Activated T-cell treated with anti-CD3 and anti-CD28 coated beads, Interleukin-2, amount 50 U/mL, for 1 hour (primary cell): ENCODE data around the gene SCAF8.
"Not testable (repeated sequence)": the region's sequence is repeated elsewhere in the genome, so short reads cannot be mapped to it uniquely, and the experiment has no call there.

ENCODE experiments used
- DNase-seq: peaks from one replicate; pipeline ENCODE4 v3.0.0-alpha.2; 2020

The SCAF8 gene

DNA sequence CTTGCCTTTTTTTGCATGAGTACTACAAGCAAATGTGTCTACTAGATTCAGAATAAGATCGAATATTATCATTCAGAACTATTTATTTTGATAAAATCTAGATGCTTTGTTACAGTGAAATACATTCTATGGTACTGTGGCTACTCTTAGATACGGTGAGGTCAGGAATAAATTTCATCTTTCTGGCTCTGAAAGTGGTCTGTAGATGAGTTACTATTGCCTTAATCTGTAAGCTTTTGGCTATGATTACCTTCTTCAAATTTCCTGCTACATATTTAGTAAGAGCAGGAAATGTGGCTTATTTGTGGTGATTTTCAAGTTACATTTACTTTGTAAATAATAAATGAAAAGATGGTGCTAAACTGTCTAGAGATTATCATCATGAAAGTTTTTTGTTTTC is 50.0 kb downstream of the SCAF8 start:
- DNase-seq: no peak

DNA sequence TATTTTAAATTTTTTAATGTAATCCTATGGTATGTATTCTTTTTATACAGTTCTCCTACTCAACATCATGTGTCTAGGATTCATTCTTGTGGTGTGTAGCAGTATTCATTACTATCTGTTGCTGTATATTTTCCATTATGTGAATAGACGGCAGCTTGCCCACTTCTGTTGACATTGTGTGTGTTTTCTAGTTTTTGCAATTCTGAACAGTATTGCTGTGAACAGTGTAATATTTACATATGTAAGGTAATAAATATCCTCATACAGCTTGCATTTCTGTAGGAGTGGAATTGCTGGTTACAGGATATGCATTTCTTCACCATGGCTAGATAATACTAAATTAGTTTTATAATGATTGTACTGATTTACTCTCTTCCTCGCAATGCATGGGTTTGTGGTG is 51.9 kb downstream of the SCAF8 start:
- no peak for DNase-seq

DNA sequence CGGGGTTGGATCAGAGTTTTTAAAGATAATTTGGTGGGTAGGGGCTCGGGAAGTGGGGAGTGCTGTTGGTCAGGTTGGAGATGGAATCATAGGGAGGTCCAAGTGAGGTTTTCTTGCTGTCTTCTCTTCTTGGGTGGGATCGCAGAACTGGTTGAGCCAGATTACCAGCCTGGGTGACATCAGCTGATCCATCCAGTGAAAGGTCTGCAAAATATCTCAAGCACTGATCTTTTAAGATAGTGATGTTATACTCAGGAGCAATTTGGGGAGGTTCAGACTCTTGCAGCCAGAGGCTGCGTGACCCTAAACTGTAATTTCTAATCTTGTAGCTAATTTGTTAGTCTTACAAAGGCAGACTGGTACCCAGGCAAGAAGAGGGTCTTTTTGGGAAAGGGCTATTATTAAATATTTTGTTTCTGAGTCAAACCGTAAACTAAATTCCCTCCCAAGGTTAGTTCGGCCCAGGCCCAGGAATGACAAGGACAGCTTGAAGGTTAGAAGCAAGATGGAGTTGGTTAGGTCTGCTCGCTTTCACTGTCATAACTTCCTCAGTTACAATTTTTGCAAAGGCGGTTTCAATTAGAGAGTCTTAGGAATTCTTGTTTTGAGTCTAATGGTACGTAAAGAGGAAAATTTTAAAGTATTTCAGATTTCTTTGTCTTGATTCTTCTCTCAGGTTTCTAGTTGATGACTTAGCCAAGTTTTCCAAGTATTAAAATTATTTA is 53.1 kb downstream of the SCAF8 start:
- DNase-seq: no peak

DNA sequence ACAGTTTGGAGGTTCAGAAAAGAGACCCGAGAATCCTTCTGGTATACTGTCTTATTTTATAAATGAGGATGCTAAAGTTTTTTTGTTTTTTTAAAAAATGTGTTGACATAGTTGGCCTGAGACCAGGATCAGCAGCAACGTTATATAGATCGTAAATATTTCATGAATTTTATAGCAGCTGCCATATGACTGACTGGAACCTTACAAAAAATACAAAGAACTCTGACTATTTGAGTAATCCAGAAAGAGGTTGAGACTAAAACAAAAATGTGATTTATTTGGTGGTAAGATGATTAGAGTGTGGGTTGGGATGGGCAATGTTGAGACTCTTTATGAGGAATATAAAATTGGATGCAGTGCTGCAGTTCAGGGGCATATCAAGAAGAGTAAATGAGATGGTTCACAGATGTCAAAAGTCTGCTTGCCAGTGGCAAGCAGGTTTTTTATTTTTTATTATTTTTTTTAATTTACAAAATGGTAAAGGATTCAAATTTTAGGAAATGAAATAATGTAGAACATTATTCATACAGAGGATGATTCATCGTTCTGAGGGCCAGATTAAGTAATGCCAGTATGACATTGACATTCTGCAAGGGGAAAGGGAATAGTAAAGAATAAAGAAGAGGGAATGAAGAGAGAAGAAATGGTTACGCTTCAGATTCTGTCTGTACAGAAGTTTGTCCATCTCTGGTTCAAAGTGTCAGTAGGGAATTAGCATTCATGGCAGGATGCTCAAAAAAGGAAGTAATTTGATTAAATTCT is 58.5 kb downstream of the SCAF8 start:
- DNase-seq: no peak

DNA sequence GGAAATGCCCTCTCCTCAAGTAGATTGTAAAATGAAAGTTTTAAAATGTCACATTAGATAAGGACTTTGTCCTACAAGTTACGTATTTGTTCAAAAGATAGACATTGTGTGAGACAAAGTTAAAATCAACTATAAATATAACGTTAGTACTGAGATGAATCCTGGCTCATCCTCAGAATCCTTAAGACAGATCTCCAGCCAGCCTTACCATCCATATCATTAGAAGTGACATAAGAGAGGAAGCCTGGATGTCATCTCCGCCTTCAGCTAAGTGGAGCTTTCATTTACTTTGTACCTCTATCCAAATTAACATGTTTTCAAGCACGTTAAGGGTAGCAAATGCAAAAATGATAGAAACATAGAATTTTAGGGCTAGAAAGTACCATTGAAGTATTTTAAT is 59.1 kb downstream of the SCAF8 start:
- DNase-seq: no peak

DNA sequence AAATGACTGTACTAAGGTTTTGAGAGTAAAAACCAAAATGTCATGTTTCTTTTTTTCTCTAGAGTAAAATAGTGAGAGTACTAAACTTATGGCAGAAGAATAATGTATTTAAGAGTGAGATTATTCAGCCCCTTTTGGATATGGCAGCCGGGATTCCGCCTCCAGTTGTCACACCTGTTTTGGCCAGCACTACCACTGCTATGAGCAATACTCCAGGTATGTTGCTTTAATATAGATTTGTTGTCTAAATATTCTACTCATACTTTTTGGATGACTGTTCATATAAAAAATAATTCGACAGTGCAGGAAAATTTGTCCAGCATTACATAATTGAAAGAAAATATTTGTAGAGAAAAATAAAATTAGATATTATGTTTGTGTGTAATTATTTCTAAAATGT is 59.5 kb downstream of the SCAF8 start:
- DNase-seq: no peak

DNA sequence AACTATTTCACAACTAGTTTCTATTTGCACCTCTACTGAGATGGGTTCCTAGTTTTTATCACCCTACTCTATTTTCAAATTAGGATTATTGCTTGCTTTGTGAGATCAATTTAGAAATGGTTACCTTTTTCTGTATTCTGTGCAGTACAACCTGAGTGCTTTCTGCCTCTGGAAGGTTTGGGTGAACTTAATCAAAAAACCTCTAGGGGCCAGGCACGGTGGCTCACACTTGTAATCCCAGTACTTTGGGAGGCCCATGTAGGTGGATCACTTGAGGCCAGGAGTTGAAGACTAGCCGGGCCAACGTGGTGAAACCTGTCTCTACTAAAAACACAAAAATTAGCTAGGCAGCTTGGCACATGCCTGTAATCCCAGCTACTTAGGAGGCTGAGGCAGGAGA is 63.3 kb downstream of the SCAF8 start:
- DNase-seq: no peak

DNA sequence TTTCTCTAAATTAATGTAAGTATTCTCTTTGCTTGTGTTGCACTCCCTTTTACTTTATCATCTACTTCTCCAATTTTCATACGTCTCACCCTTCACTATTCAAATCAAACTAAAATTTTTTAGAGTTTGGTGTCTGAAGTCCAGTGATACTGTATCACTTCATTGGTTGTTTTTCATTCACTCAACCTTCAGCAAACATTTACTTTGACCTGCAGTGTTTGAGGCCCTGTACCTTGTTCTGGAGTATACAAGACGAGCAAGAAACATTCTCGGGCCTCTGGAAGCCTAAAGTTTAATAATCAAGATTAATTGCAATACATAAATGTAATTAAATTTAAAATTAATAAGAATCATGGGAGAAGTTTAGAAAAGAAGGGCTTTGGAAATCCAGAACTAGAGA is 64.6 kb downstream of the SCAF8 start:
- no peak for DNase-seq

DNA sequence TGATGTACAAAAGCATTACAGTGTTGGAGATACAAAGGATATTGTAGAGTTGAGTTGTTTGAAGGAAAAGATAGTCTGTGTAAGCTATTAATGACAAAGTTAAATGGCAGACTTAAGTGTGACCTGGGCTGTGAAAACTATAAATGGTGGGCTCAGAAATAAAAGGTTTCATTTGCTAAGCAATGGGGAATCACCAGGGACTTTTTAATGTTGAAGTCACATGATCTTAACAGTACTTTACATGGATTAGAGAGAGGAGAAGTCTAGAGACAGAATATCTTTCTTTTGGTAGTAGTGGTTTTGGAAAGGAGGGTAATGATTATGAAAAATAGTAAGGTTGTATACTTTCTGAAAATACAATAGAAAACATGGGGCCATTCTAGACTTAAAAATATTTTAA is 67.1 kb downstream of the SCAF8 start:
- DNase-seq: no peak

DNA sequence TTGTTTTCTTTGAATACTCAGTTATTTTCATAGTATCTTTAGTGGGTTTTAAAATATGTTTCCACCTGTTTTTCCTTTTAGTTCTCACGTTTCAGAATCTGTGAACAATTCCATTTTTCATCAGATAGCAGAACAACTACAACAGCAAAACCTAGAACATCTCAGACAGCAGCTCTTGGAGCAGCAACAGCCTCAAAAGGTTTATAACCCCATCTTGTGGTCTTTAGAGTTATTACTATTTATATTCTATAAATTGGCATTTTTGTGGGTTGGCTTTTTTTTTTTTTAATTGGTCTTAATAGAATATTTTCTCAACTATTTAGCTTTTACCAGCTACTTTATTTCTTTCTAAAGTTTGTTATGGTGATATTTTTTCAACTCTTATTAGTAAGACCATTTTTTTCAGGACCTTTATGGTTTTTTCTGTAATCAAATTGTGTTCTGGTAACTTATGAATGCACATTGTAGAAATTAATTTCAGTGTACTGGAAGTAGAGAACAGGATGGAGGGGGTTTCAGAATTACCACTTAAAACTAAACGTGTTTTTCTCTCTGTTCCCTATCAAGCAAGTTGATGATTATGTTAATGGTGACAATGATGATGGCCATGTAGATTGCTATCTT is 72.2 kb downstream of the SCAF8 start:
- DNase-seq: no peak

DNA sequence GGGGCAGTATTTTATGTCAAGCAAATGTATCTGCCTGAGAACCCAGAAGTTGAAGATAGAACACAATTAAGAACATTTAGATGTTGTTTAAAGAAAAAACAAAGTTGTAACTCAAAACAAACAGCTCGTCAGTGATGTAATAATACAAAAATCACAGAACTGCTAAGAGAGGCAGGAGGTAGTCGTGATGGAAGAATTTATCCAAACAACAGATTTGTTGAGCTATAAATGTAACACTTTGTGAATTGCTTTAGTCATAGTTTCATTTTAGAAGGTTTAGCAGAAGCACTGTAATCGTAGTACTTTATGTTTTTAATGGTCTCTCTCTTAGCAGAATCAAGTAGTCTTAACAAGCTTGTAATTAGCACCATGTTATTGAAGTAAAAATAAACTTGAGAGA is 73.6 kb downstream of the SCAF8 start:
- DNase-seq: no peak

DNA sequence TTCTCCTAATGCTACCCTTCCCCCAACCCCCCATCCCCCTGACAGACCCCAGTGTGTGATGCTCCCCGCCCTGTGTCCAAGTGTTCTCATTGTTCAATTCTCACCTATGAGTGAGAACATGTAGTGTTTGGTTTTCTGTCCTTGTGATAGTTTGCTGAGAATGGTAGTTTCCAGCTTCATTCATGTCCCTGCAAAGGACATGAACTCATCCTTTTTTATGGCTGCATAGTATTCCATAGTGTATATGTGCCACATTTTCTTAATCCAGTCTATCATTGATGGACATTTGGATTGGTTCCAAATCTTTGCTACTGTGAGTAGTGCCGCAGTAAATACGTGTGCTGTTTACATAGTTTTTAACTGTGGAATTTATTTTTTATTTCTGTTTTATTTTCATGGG is 78.4 kb downstream of the SCAF8 start:
- DNase-seq: not testable (repeated sequence)

DNA sequence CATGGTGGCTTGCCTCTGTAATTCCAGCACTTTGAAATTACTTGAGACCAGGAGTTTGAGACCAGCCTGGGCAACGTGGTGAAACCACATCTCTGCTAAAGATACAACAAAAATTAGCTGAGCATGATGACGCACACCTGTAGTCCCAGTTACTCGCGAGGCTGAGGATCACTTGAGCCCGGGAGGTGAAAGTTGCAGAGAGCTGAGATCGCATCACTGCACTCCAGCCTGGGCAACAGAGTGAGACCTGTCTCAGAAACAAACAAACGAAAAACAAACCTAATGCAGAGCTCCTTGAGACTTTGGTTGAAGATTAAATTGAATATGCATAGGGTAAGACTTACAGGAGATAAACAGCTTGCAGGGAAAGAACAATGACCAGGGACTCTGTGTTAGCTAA is 80.8 kb downstream of the SCAF8 start:
- no peak for DNase-seq

DNA sequence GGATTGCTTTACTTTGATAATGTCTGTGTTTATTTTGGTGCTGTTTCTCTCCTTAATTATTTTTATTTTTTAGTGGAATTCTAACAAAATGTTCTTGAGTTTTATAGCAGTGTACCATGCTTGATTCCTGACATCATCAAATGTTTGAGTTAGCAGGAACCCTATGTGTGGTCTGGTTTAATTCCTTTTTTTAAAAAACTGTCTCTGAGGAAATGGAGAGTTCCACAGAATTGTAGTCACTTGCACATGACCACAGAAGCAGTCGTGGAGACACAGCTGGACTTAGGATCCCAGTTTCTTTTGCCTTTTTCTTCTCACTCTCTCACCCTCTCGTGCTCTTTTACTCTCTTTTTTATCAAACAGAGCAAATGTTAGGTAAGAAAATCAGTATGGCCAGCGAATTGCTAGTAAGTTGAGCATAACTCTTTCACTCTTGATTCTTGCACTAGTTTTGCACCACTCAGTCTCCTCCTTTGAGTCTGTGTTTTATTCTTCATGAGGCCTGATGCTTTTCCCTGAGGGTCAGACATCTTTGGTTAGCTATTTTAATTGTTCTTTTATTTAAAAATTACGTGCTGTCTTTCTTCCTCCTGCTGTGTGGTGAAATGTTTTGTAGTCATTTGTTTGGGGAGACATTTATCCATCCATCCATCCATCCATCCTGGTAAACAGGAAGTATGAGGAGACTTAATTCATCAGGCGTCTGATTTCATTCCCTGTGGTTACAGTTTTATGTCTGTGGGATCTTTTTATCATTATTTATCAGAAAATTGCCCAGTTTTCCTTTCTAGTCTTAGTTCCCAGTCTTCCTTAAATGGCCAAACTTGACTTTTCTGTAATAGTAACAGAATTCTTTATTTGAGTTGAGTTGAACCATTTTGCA is 83.0 kb downstream of the SCAF8 start:
- no peak for DNase-seq

DNA sequence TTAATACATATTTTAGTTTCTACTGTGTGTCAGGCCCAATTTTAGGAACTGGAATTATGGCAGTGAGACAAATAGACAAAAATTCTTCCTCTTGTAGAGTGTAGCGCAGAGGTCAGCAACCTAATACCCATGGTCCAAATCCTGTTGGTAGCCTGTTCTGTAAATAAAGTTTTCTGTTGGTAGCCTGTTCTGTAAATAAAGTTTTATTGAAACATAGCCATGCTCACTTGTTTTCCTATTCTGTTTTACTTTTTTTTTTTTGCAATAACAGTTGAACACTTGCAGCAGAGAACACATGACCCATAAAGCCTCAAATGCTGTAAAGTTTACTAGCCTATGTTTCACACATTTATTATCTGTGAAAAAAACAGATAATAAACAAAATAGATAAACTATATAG is 87.9 kb downstream of the SCAF8 start:
- no peak for DNase-seq

DNA sequence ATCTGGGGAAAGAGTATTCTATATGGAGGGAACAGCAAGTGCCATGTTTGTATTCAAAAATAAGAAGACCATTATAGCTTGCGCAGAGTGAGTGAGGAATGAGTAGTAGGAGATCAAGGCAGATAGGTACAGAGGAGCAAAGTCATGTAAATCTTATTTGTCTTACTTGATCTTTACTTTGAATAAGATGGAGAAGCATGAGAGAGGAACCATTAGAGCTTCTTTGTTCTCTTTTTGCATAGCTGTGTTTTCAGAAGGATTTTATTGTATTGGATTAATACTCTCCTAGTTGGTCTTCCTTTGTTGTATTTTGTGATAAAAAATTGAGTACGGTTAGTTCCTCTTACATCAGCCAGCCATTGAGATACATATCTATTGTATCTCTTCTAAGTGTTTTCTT is 88.4 kb downstream of the SCAF8 start:
- DNase-seq: no peak

DNA sequence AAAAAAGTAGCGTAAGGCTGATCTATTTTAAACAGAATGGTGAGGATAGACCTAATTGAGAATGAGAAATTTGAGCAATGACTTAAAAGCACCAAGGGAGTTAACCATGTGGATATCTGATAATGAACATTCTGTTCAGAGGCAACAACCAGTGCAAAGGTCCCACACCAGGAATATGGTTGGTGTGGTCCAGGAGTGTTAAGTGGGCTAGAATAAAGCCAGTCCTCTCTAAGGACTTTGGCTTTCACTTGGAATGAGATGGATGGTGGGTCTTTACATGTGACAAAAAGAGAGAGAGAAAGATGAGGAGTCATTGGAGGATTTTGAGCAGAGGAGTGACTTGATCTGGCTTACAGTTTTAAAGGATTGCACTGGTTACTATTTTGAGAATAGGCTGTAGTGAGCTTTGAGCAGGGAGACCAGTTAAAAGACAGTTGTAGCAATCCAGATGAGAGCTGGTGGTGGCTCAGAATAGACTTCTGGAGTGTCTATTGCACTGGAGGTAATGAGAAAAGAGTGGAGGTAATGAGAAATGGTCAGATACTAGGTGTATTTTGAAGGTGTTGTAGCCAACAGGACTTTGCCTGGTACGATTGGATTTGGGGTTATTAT is 89.8 kb downstream of the SCAF8 start:
- no peak for DNase-seq

DNA sequence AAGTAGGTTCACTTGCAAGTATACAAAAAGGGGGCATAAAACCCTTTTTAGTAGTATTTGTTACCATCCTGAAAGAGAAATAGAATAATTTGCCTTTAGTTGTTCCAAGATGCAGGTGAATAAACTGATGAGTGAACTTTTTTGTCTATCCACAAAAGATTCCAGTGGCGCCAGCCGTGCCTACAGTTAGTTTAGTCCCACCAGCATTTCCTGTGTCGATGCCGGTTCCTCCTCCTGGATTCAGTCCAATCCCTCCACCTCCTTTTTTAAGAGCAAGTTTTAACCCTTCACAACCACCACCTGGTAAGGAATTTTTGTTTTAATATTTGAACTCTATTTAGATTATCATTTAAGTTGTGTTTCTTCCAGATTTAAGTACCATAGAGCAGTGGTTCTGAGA is 90.9 kb downstream of the SCAF8 start:
- no peak for DNase-seq

DNA sequence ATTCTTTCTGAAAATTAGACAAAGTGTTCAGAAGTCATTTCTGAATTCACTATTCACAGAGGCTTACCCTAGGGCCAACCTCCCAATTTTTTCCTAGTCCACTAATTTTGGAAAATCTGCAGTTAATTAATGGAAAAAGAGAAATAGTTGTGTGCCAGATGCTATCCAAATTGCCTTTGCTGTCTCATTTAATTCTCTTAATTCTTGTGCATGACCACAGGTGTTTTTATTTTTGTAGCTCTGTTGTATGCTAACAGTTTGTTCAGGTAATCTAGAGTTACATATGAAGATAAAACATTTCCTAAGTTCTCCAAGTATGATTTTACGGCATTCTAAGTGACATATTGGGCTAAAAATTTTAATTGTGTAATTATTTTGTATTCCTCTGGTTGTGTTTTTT is 96.8 kb downstream of the SCAF8 start:
- DNase-seq: no peak

DNA sequence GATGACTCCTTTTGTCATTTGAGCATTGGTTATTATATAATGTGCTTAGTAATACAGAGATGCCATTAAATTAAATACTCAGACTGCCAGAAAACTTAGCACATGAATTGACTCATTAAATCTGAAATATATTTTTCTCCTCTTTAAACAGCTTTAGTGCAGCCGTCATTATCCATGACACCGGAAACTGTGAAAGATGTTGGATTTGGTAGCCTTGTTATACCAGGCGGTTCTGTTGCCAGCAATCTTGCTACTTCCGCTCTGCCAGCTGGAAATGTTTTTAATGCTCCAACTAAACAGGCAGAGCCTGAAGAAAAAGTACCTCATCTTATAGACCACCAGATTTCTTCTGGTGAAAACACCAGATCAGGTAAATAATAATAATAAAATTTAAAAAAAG is 97.6 kb downstream of the SCAF8 start:
- no peak for DNase-seq

DNA sequence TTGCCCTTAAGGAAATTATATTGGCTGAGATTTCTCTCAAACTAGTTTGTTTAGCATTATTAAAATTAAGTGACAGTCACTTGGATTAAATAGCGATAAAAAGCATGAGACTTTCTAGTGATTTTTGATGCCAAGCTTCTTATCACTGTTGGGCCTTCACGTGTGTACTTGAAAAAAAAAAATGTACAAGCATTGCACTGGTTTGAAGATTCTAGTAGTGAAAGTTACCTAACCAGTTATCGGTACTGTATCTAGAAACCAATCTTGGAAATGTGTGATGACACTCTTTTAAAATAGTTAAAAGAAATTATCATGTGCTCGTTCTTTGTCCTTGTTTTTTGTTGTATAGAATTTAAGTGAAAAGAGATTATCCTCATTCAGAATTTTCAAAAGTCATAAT is 102.1 kb downstream of the SCAF8 start:
- no peak for DNase-seq

DNA sequence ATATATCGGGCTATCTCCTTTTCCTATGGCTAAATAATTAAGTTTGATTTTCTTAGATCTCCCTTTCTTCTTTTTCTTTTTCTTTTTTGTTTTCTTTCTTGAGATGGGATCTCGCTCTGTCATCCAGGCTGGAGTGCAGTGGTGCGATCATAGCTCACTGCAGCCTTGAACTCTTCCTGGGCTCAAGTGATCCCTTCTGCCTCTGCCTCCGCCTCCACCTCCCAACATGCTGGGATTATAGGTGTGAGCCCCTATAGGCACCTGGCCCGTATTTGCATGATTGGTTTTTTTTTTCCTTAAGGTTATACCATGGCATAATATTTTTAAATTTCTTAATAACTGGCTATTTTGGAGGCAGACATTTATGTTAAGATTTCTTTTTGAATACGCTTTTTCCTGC is 106.3 kb downstream of the SCAF8 start:
- DNase-seq: no peak

DNA sequence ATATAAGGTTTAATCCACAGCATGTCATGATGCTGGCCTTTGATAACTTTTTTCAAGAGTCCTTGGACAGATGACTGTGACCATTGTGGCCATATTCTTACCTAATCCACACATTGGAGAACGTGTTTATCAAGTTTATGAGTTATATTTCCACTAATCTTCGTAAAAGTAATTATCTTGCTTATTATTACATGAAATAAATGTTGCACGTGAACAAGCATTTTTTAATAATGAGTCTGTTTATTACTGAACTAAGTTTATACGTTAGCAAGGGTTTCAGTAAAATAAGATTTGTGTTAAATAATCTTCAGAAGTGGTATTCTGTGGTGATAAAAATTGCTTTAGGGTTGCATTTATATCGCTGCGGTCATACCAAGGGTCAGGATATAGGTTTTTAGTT is 107.1 kb downstream of the SCAF8 start:
- no peak for DNase-seq
